ENCODE results near the gene PRSS35.
"Not testable (repeated sequence)": the region's sequence is repeated elsewhere in the genome, so short reads cannot be mapped to it uniquely, and the experiment has no call there.

Gene PRSS35

GRCh38 chr6:83518816-83519480 is 6.6 kb downstream of the PRSS35 start:
- TF ChIP-seq TAF1 (IDR thresholded peaks at IDR 0.05; ENCODE audit: borderline replicate concordance, low read depth, low read length) (no peak), POLR2AphosphoS5 (IDR thresholded peaks at IDR 0.05; ENCODE audit: low read depth, low read length) (no peak), POLR2A (IDR thresholded peaks at IDR 0.05; ENCODE audit: low read depth, low read length) (no peak)
- no peak for FAIRE-seq
- no peak for DNase-seq (ENCODE audit: insufficient read length)

GRCh38 chr6:83536034-83536646 is 23.8 kb downstream of the PRSS35 start:
- DNase-seq (ENCODE audit: insufficient read length) (no peak), FAIRE-seq (peak; percentile 84)
- no peak for TF ChIP-seq TAF1 (IDR thresholded peaks at IDR 0.05; ENCODE audit: borderline replicate concordance, low read depth, low read length)
- no peak for TF ChIP-seq POLR2A (IDR thresholded peaks at IDR 0.05; ENCODE audit: low read depth, low read length)
- no peak for TF ChIP-seq POLR2AphosphoS5 (IDR thresholded peaks at IDR 0.05; ENCODE audit: low read depth, low read length)

- TF ChIP-seq POLR2AphosphoS5 (IDR thresholded peaks at IDR 0.05; ENCODE audit: low read depth, low read length) (no peak), TAF1 (IDR thresholded peaks at IDR 0.05; ENCODE audit: borderline replicate concordance, low read depth, low read length) (no peak), POLR2A (IDR thresholded peaks at IDR 0.05; ENCODE audit: low read depth, low read length) (no peak)
- DNase-seq (ENCODE audit: insufficient read length), result no peak
Observed at GRCh38 chr6:83536647-83537589, 24.6 kb downstream of the PRSS35 start.

GRCh38 chr6:83539678-83540077 is 27.3 kb downstream of the PRSS35 start:
- FAIRE-seq (no peak), DNase-seq (ENCODE audit: insufficient read length) (no peak)
- TF ChIP-seq TAF1 (IDR thresholded peaks at IDR 0.05; ENCODE audit: borderline replicate concordance, low read depth, low read length) (no peak), POLR2A (IDR thresholded peaks at IDR 0.05; ENCODE audit: low read depth, low read length) (no peak), POLR2AphosphoS5 (IDR thresholded peaks at IDR 0.05; ENCODE audit: low read depth, low read length) (no peak)

More at GRCh38 chr6:83536647-83537589, 24.6 kb downstream of the PRSS35 start:
- no peak for FAIRE-seq

- FAIRE-seq, result no peak
Observed at GRCh38 chr6:83546636-83547035, 34.3 kb downstream of the PRSS35 start.

GRCh38 chr6:83550482-83550881 is 38.1 kb downstream of the PRSS35 start:
- not testable (repeated sequence) for DNase-seq (ENCODE audit: insufficient read length); FAIRE-seq

More at GRCh38 chr6:83546636-83547035, 34.3 kb downstream of the PRSS35 start:
- TF ChIP-seq TAF1 (IDR thresholded peaks at IDR 0.05; ENCODE audit: borderline replicate concordance, low read depth, low read length) (no peak), POLR2AphosphoS5 (IDR thresholded peaks at IDR 0.05; ENCODE audit: low read depth, low read length) (no peak), POLR2A (IDR thresholded peaks at IDR 0.05; ENCODE audit: low read depth, low read length) (no peak)
- DNase-seq (ENCODE audit: insufficient read length), result no peak

GRCh38 chr6:83551748-83552147 is 39.4 kb downstream of the PRSS35 start:
- not testable (repeated sequence) for DNase-seq (ENCODE audit: insufficient read length); FAIRE-seq

GRCh38 chr6:83556871-83557270 is 44.5 kb downstream of the PRSS35 start:
- FAIRE-seq, result no peak
- DNase-seq (ENCODE audit: insufficient read length), result no peak
- TF ChIP-seq POLR2A (IDR thresholded peaks at IDR 0.05; ENCODE audit: low read depth, low read length) (no peak), POLR2AphosphoS5 (IDR thresholded peaks at IDR 0.05; ENCODE audit: low read depth, low read length) (no peak), TAF1 (IDR thresholded peaks at IDR 0.05; ENCODE audit: borderline replicate concordance, low read depth, low read length) (no peak)

- FAIRE-seq (no peak), DNase-seq (ENCODE audit: insufficient read length) (no peak)
- TF ChIP-seq TAF1 (IDR thresholded peaks at IDR 0.05; ENCODE audit: borderline replicate concordance, low read depth, low read length) (no peak), POLR2AphosphoS5 (IDR thresholded peaks at IDR 0.05; ENCODE audit: low read depth, low read length) (no peak), POLR2A (IDR thresholded peaks at IDR 0.05; ENCODE audit: low read depth, low read length) (no peak)
Observed at GRCh38 chr6:83558975-83559374, 46.6 kb downstream of the PRSS35 start.

GRCh38 chr6:83571663-83572185 is 59.4 kb downstream of the PRSS35 start:
- not testable (repeated sequence) for FAIRE-seq; DNase-seq (ENCODE audit: insufficient read length)

- FAIRE-seq, result no peak
- TF ChIP-seq TAF1 (IDR thresholded peaks at IDR 0.05; ENCODE audit: borderline replicate concordance, low read depth, low read length) (no peak), POLR2AphosphoS5 (IDR thresholded peaks at IDR 0.05; ENCODE audit: low read depth, low read length) (no peak), POLR2A (IDR thresholded peaks at IDR 0.05; ENCODE audit: low read depth, low read length) (no peak)
- no peak for DNase-seq (ENCODE audit: insufficient read length)
Observed at GRCh38 chr6:83574783-83575182, 62.4 kb downstream of the PRSS35 start.
